CD4-positive, CD25-positive, alpha-beta regulatory T cell (primary cell): ENCODE results near the gene GOLGA7B. TPM values are rescaled to one million over a fixed set of nuclear protein-coding genes. Genes with fewer than 3 reads are reported as not detected.

ENCODE experiments used
- ATAC-seq, 2 donors: fragments of 150-1000 bp; cut with Tn5 transposase; one replicate each; pipeline ENCODE4 v1.10.0; 2021; ENCODE audit warnings: low read depth in 2 of 2, moderate number of reproducible peaks in 2 of 2, moderate library complexity in 1 of 2
- DNase-seq, 3 donors: peaks; one replicate each; pipeline versions ENCODE4 v3.0.0 to v3.0.0-alpha.2; 2012 to 2022; ENCODE audit warnings: mixed read lengths in 1 of 3
- H3K27ac ChIP-seq: one replicate; pipeline ENCODE4 v1.7.0; 2013; ENCODE audit warnings: mild to moderate bottlenecking, low read length; ENCODE audit not compliant: insufficient read depth, poor library complexity, severe bottlenecking
- H3K27me3 ChIP-seq: one replicate; pipeline ENCODE4 v1.7.0; 2013; ENCODE audit warnings: low read length; ENCODE audit not compliant: control insufficient read depth, insufficient read depth
- H3K36me3 ChIP-seq: one replicate; pipeline ENCODE4 v1.7.0; 2013; ENCODE audit warnings: mild to moderate bottlenecking, low read length, moderate library complexity; ENCODE audit not compliant: control insufficient read depth, insufficient read depth
- H3K4me1 ChIP-seq: 2 replicates; pipeline ENCODE4 v1.7.0; 2013; ENCODE audit warnings: mild to moderate bottlenecking, low read length; ENCODE audit not compliant: insufficient read depth, control insufficient read depth, poor library complexity, severe bottlenecking
- H3K4me3 ChIP-seq: one replicate; pipeline ENCODE4 v1.7.0; 2013; ENCODE audit warnings: low read depth, mild to moderate bottlenecking, low read length, moderate library complexity
- H3K9me3 ChIP-seq, 2 experiments: 1 replicate in 1 of 2; 2 replicates in 1 of 2; pipeline ENCODE4 v1.7.0; 2013; ENCODE audit warnings: low read length in 2 of 2, mild to moderate bottlenecking in 1 of 2, moderate library complexity in 1 of 2; ENCODE audit not compliant: control insufficient read depth in 2 of 2
- H3K27ac Mint-ChIP-seq, 3 donors: one replicate each; pipeline ENCODE4 v1.8.0; 2020 to 2022; ENCODE audit warnings: mild to moderate bottlenecking in 3 of 3, mixed read lengths in 3 of 3, moderate library complexity in 2 of 3
- H3K27me3 Mint-ChIP-seq: one replicate; pipeline ENCODE4 v1.8.0; 2022; ENCODE audit warnings: mild to moderate bottlenecking, mixed read lengths
- H3K36me3 Mint-ChIP-seq: one replicate; pipeline ENCODE4 v1.8.0; 2020; ENCODE audit warnings: mixed read lengths
- H3K4me1 Mint-ChIP-seq, 4 donors: one replicate each; pipeline ENCODE4 v1.8.0; 2020 to 2022; ENCODE audit warnings: mixed read lengths in 4 of 4, mild to moderate bottlenecking in 1 of 4
- H3K4me3 Mint-ChIP-seq, 4 donors: one replicate each; pipeline ENCODE4 v1.8.0; 2020 to 2022; ENCODE audit warnings: mild to moderate bottlenecking in 4 of 4, mixed read lengths in 4 of 4, moderate library complexity in 3 of 4
- H3K9me3 Mint-ChIP-seq, 7 donors: one replicate each; pipeline ENCODE4 v1.8.0; 2020 to 2022; ENCODE audit warnings: mixed read lengths in 7 of 7, mild to moderate bottlenecking in 3 of 7, moderate library complexity in 2 of 7
- polyA plus RNA-seq, 4 donors: library from polyadenylated mRNA; unstranded; fragments of 300-500 nt; fragmentation: Illumina TruSeq; gene quantifications; one replicate each; pipeline ENCODE4 v1.2.3, GENCODE V29; 2021
- total RNA-seq: library from RNA; stranded (reverse); gene quantifications from one replicate; pipeline ENCODE4 v1.2.3, GENCODE V29; 2022

Gene GOLGA7B
- total and polyA plus RNA-seq, 5 donors from 2014 or later, result 0.84 to 14.1 (median 1.3) TPM

DNA sequence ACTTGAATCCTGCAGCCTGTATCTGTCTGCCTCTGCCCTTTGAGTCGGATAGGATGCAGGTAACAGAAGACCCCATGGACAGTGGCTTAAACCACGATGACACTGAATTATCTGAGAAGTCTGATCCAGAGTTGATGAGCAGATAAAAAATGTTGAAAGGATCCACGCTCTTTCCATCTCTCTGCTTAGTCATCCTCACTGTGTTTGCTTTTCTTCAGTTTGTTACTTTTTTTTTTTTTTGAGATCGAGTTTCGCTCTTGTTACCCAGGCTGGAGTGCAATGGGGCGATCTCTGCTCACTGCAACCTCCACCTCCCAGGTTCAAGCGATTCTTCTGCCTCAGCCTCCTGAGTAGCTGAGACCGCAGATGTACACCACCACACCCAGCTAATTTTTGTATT is 36.9 kb upstream of the GOLGA7B start:
- no peaks in the 10 kb centered on the region for H3K4me1 ChIP-seq
- ATAC-seq, result no peak
- Mint-ChIP-seq H3K4me1 (peaks cover 0 to 8% (median 2%) of the 10 kb centered on the region in 4 donors), H3K27ac (no peak overlapping the region), H3K36me3 (no peaks in the 10 kb centered on the region), H3K27me3 (peaks cover 3% of the 10 kb centered on the region), H3K9me3 (peaks cover 0 to 2% (median 0%) of the 10 kb centered on the region in 7 donors), H3K4me3 (no peak overlapping the region)
- no peaks in the 10 kb centered on the region for H3K36me3 ChIP-seq
- H3K27me3 ChIP-seq, result no peaks in the 10 kb centered on the region
- no peaks in the 10 kb centered on the region for H3K9me3 ChIP-seq
- DNase-seq, result no peak
- no peak overlapping the region for H3K4me3 ChIP-seq
- H3K27ac ChIP-seq, result no peak overlapping the region

DNA sequence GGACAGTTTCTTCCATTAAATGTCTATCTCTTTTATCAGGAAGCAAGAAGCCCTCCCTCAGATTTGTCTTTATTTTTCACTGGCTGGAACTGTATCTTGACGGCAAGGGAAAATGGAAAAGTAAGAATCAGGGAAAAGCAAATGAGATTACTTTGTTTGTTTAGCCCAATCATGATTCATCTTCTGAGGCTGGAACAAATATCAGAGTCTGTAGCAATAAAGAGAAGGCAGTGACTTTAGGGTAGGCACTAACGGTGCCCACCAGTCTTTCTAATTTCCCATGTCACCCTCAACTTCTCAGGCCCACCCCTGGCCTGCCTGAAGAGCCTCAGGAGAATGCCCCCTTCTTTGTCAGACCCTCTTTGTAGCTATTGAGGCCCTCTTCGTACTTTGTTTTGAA is 36.3 kb upstream of the GOLGA7B start:
- Histone ChIP-seq H3K27ac (no peak overlapping the region), H3K9me3 (no peaks in the 10 kb centered on the region), H3K36me3 (no peaks in the 10 kb centered on the region), H3K4me3 (no peak overlapping the region), H3K4me1 (no peaks in the 10 kb centered on the region), H3K27me3 (no peaks in the 10 kb centered on the region)
- no peak for DNase-seq
- Mint-ChIP-seq H3K4me1 (peaks cover 0 to 8% (median 2%) of the 10 kb centered on the region in 4 donors), H3K9me3 (peaks cover 0 to 2% (median 0%) of the 10 kb centered on the region in 7 donors), H3K27ac (no peak overlapping the region), H3K27me3 (no peaks in the 10 kb centered on the region), H3K4me3 (no peak overlapping the region), H3K36me3 (no peaks in the 10 kb centered on the region)
- ATAC-seq, result no peak

DNA sequence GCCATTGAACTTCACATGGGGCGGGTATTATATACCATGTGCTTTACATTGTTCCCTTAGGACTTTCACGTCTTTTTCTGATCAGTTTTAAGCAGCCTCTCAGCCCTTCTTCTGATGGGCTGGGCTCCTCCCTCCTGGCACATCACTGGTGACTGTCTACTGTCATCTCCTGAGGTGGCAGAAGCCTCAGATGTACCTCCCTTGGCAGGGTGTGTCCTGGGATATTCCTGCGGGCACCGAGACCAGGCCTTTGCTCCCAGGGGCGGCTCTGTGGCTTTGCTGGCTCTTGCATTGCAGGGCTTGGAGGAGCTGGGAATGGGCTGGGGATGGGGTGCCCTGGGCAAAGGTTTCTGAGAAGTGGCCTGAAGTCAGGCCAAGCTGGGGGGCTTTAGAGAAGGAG is 34.6 kb upstream of the GOLGA7B start:
- Mint-ChIP-seq H3K4me1 (peaks cover 0 to 4% (median 2%) of the 10 kb centered on the region in 4 donors), H3K9me3 (peaks cover 0 to 2% (median 0%) of the 10 kb centered on the region in 7 donors), H3K36me3 (no peaks in the 10 kb centered on the region), H3K27me3 (peaks cover 5% of the 10 kb centered on the region), H3K27ac (no peak overlapping the region), H3K4me3 (no peak overlapping the region)
- no peaks in the 10 kb centered on the region for H3K9me3 ChIP-seq
- H3K27me3 ChIP-seq, result no peaks in the 10 kb centered on the region
- no peak for DNase-seq
- H3K27ac ChIP-seq, result no peak overlapping the region
- no peak overlapping the region for H3K4me3 ChIP-seq
- no peaks in the 10 kb centered on the region for H3K36me3 ChIP-seq
- H3K4me1 ChIP-seq, result no peaks in the 10 kb centered on the region
- ATAC-seq, result no peak

DNA sequence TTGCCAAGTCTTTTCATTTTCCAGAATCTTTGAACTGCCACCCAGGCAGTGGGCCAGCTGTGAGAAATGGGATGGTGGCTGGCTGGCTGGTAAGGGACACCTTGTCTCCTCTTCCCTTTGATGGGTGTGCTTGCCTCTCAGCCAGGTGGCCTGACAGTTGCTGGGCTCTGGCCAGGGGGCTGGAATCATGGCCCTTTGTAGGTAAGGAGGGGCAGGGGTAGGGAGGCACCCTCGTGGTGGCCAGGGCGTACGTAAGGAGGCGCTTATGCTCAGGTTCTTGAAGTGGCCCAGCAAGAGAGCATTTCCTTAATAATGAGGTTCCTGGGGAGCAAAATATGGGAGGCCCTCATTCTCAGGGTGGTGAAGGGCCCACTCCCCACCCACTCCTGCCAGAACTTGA is 33.0 kb upstream of the GOLGA7B start:
- H3K4me1 ChIP-seq, result no peaks in the 10 kb centered on the region
- no peak for ATAC-seq
- no peak for DNase-seq
- H3K9me3 ChIP-seq, result no peaks in the 10 kb centered on the region
- H3K27me3 ChIP-seq, result no peaks in the 10 kb centered on the region
- Mint-ChIP-seq H3K4me1 (peaks cover 0 to 4% (median 2%) of the 10 kb centered on the region in 4 donors), H3K36me3 (no peaks in the 10 kb centered on the region), H3K9me3 (peaks cover 0 to 2% (median 0%) of the 10 kb centered on the region in 7 donors), H3K4me3 (no peak overlapping the region), H3K27me3 (peaks cover 5% of the 10 kb centered on the region), H3K27ac (no peak overlapping the region)
- no peaks in the 10 kb centered on the region for H3K36me3 ChIP-seq
- H3K4me3 ChIP-seq, result no peak overlapping the region
- no peak overlapping the region for H3K27ac ChIP-seq

DNA sequence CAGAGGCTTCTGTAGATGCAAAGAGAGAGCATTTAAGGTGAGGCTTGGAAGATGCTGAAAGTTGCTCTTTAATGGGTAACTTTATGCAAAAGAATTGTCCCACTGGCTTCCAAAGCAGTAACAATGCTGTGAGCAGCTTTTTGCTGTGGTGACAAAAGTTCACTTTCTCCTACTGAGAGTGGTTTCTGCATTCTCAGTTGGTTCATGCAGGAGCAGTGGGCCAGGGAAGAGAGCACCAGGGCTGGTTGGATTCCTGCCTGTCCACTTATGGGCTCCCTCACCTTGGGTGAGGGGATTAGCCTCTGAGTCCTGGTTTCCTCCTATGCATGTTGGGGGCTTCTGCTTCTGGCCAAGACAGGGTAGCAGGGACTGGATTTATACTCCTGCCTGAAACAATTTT is 31.1 kb upstream of the GOLGA7B start:
- H3K9me3 ChIP-seq, result no peaks in the 10 kb centered on the region
- no peak overlapping the region for H3K4me3 Mint-ChIP-seq
- peaks cover under 1% of the 10 kb centered on the region for H3K36me3 Mint-ChIP-seq
- no peaks in the 10 kb centered on the region for H3K4me1 ChIP-seq
- no peak overlapping the region for H3K4me3 ChIP-seq
- no peak overlapping the region for H3K27ac Mint-ChIP-seq
- peaks cover 0 to 2% (median 0%) of the 10 kb centered on the region in 7 donors for H3K9me3 Mint-ChIP-seq
- no peak for ATAC-seq
- H3K27me3 ChIP-seq, result no peaks in the 10 kb centered on the region
- H3K27me3 Mint-ChIP-seq, result peaks cover 5% of the 10 kb centered on the region
- no peak overlapping the region for H3K27ac ChIP-seq
- no peaks in the 10 kb centered on the region for H3K4me1 Mint-ChIP-seq
- no peak for DNase-seq
- no peaks in the 10 kb centered on the region for H3K36me3 ChIP-seq

DNA sequence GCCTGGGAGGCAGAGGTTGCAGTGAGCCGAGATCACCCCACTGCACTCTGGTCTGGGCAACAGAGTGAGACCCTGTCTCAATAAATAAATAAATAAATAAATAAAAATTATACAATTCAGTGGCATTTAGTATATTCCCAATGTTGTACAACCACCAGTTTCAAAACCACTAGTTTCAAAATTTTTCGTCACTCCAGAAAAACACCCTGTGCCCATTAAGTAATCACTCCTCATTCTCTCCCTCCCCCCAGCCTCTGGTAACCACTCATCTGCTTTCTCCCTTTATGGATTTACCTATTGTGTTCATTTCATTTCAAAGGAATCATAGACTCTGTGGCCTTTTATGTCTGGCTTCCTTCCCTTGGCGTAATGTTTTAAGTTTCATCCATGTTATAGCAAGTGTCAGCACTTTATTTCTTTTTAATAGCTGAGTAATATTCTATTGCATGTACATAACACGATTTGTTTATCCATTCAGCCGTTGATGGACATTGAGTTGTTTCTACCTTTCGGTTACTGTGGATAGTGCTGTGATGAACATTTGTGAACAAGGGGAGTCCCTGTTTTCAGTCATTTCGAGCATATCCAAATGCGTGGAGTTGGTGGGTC is 29.4 kb upstream of the GOLGA7B start:
- no peak for ATAC-seq

DNA sequence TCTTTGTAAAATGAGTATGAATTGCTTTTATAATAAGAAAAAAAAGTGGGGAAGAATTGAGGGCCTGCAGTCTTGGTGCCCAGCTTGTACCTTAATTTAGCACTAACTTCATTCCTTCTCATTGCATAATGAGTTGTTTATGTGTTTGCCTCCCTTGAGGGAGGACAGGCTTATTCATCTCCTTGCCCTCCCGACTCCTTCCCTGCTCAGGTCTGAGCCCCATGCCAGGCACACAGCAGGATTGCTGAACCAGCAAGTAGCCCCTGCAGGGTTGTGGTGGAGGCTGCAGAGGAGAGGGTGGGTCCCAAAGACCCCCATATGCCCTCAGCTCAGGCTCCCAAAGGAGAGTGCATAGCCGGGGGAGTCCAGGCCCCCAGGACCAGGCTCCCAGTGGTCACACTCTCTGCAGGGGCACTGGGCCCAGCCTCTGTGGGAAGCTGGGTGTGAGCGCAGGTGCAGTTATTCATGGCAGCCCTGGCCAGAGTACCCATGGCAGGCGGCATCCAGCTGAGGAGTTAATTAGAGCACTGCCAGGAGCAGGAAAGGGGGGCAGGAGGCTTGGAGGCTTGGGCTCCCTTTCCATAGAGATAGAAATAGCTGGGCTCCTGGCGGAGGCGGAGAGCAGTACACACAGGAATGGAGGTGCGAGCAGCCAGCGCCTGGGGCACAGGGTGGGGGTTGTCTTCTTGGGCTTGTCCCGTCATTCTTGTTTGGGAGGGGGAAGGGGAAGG is 28.2 kb upstream of the GOLGA7B start:
- peaks cover 5% of the 10 kb centered on the region for H3K27me3 Mint-ChIP-seq
- H3K27ac Mint-ChIP-seq, result no peak overlapping the region
- peaks cover 3% of the 10 kb centered on the region for H3K36me3 Mint-ChIP-seq
- H3K27me3 ChIP-seq, result no peaks in the 10 kb centered on the region
- H3K4me1 Mint-ChIP-seq, result peaks cover 0 to 3% (median 0%) of the 10 kb centered on the region in 4 donors
- H3K27ac ChIP-seq, result no peak overlapping the region
- no peaks in the 10 kb centered on the region for H3K4me1 ChIP-seq
- ATAC-seq (no peak), DNase-seq (no peak)
- H3K9me3 Mint-ChIP-seq, result peaks cover 0 to 2% (median 0%) of the 10 kb centered on the region in 7 donors
- no peaks in the 10 kb centered on the region for H3K36me3 ChIP-seq
- H3K9me3 ChIP-seq, result no peaks in the 10 kb centered on the region
- no peak overlapping the region for H3K4me3 ChIP-seq
- no peak overlapping the region for H3K4me3 Mint-ChIP-seq

More for the DNA sequence above, 29.4 kb upstream of the GOLGA7B start:
- Mint-ChIP-seq H3K4me1 (no peaks in the 10 kb centered on the region), H3K36me3 (peaks cover 3% of the 10 kb centered on the region), H3K4me3 (no peak overlapping the region), H3K27me3 (peaks cover 5% of the 10 kb centered on the region), H3K27ac (no peak overlapping the region), H3K9me3 (peaks cover 0 to 2% (median 0%) of the 10 kb centered on the region in 7 donors)
- DNase-seq, result no peak
- Histone ChIP-seq H3K27ac (no peak overlapping the region), H3K4me3 (no peak overlapping the region), H3K9me3 (no peaks in the 10 kb centered on the region), H3K36me3 (no peaks in the 10 kb centered on the region), H3K4me1 (no peaks in the 10 kb centered on the region), H3K27me3 (no peaks in the 10 kb centered on the region)

DNA sequence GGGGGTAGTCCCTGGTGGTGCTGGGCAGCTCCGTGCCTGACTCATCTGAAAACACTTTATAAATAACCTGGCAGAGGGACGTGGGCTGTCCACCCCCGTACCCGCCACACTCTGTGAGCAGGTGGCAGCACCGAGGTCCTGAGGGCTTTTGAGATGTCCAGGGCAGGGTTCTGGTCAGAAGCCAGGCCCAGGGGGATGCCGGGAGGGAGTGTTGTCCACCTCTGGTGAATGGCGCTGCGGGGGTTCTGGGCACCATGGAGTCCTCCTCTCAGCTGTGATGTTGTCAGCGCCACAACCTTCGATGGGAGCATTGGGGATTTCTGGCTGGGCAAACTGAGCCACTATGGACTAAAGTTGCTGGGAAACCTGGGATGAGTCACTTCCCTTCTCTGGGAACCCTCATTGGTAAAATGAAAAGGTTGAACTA is 27.4 kb upstream of the GOLGA7B start:
- Mint-ChIP-seq H3K36me3 (peaks cover 3% of the 10 kb centered on the region), H3K9me3 (no peaks in the 10 kb centered on the region), H3K4me1 (peaks cover 0 to 3% (median 0%) of the 10 kb centered on the region in 4 donors), H3K27me3 (peaks cover 5% of the 10 kb centered on the region), H3K27ac (no peak overlapping the region), H3K4me3 (no peak overlapping the region)
- no peak overlapping the region for H3K27ac ChIP-seq
- H3K36me3 ChIP-seq, result no peaks in the 10 kb centered on the region
- no peaks in the 10 kb centered on the region for H3K27me3 ChIP-seq
- H3K4me3 ChIP-seq, result no peak overlapping the region
- no peak for ATAC-seq
- H3K9me3 ChIP-seq, result no peaks in the 10 kb centered on the region
- H3K4me1 ChIP-seq, result no peaks in the 10 kb centered on the region
- no peak for DNase-seq
